ENCODE measurements around the gene METRNL.
"Not testable (repeated sequence)": the region's sequence is repeated elsewhere in the genome, so short reads cannot be mapped to it uniquely, and the experiment has no call there.

The METRNL gene

DNA sequence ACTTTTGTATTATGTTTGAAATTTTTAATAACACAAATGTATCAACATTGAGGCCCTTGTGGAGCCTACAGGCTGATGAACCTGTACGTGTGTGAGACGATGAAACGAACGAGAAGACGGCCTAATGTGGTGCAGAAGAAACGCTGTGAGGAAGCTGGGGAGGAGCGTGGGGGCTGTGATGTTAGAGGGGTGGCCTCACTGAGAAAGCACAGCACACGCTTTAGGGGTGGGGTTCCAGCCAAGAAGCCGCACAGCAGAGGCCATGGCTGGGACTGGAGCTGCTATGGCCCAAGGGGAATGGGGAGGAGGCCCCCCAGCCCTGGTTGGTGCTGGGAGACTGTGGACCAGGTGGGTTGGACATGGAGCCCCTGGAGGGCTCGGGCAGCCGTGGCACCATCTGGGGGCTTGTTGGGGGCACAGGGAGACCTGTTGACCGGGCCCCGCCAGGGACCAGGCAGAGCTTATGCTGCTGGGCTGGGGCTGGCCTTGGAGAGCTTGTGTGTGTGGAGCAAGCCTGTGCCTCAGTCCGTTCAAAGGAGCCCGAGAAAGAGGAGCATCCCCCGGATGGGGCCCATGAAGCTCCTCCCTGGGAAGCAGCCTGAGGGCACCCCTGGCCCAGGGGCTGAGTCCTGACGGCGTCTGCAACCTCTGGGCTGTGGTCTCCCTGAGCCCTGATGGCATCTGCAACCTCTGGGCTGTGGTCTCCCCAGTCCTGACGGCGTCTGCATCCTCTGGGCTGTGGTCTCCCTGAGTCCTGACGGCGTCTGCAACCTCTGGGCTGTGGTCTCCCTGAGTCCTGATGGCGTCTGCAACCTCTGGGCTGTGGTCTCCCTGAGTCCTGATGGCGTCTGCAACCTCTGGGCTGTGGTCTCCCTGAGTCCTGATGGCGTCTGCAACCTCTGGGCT lies 44.7 kb downstream of the METRNL start:
- no peak for DNase-seq (ENCODE audit: low read depth)

DNA sequence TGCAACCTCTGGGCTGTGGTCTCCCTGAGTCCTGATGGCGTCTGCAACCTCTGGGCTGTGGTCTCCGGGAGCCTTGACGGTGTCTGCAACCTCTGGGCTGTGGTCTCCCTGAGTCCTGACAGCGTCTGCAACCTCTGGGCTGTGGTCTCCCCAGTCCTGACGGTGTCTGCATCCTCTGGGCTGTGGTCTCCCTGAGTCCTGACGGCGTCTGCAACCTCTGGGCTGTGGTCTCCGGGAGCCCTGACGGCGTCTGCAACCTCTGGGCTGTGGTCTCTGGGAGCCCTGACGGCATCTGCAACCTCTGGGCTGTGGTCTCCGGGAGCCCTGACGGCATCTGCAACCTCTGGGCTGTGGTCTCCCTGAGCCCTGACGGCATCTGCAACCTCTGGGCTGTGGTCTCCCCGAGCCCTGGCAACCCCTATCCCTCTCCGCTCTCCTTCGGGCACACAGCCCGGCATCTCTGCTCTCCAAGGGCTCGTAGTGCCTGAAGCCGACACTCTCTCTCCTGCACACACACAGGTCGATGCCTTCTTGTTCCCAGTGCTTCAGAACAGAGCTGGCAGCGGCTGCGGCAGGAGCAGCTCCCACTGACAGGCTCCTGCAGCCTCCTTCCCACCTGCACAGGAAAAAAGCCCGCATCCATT lies 45.6 kb downstream of the METRNL start:
- no peak for DNase-seq (ENCODE audit: low read depth)

DNA sequence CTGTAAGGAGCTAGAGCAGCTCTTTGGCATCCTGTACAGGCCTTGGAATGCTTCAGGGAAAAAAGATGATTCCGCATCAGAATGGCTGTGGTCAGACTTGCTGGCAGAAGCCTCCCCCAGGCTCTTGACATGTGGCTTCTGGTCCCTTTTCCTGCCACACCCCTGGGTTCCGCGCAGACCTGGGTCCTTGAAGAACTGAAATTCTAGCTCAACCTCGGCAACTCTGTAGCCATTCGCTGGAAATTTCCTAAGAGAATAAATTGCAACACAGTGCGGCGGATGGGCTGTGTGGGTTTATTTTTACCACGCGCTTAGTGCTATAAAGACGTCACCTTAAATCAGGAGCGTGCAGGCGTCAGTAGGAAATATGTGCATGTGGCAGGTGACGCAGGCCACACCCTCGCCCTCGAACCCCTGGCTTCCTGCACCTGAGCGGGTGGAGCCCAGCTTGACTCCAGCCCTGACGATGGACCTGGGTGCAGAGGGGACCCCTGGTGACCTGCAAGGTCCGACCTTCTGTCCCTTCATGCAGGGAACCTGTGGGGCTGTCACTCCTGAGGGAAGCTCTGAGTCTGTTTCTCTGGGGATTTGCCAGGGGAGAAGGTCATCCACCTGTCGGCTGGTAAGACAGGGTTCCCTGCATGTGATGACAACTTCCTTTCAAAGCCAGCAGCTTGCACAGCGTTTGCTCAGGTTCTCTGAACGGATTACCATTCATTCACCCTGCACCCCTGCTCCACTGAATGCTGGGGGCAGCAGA lies 46.3 kb downstream of the METRNL start:
- DNase-seq (ENCODE audit: low read depth) = no peak

DNA sequence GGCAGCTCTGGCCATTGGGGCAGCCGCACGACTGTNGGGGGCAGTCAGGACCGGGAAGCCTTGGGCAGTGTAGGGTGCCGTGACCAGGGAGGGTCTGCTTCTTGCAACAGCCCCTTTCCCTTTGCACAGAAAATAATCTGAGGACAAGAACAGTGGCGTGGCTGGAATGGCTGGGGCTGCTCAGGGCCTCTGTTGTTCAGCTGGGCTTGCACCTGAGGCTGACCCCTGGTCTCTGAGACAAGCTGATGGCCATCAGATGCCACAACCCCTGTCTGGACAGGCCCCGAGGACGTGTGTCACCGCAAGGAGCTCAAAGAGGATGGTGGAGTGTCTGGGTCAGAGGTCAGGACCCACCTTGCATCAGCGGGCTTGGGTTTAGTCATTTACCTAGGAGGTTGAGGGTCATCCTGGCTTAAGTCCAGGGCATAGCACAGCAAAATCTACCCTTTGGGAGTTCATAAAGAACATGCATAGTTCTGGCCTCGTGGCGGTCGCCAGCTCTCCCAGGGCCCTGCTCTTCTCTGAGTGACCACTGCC lies 46.9 kb downstream of the METRNL start:
- no peak for DNase-seq (ENCODE audit: low read depth)

DNA sequence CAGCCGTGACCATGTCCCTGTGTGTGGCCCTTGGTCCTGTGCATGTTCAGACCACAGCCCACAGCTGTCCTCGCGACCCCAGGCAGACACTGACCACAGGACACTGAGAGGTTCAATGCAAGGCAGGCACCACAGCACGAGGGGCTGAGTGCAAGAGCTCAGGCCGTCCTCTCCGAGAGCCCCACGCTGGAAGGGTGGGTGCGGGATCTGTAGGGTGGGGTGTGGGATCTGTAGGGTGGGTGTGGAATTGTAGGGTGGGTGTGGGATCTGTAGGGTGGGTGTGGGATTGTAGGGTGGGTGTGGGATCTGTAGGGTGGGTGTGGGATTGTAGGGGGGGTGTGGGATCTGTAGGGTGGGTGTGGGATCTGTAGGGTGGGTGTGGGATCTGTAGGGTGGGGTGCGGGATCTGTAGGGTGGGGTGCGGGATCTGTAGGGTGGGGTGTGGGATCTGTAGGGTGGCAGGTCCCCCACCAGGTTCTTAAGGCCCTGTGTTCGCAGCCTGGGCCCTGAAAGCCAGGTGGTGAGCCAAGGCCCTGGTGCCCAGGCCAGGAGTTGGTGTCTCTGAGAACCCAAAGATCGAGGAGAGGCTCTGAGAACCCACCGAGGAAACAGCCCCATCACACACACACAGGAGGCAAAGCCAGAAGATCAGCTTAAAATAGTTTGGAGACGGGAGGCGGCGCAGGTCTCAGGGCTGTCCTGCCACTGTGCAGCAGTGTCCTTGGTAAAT lies 48.2 kb downstream of the METRNL start:
- DNase-seq (ENCODE audit: low read depth) = no peak

DNA sequence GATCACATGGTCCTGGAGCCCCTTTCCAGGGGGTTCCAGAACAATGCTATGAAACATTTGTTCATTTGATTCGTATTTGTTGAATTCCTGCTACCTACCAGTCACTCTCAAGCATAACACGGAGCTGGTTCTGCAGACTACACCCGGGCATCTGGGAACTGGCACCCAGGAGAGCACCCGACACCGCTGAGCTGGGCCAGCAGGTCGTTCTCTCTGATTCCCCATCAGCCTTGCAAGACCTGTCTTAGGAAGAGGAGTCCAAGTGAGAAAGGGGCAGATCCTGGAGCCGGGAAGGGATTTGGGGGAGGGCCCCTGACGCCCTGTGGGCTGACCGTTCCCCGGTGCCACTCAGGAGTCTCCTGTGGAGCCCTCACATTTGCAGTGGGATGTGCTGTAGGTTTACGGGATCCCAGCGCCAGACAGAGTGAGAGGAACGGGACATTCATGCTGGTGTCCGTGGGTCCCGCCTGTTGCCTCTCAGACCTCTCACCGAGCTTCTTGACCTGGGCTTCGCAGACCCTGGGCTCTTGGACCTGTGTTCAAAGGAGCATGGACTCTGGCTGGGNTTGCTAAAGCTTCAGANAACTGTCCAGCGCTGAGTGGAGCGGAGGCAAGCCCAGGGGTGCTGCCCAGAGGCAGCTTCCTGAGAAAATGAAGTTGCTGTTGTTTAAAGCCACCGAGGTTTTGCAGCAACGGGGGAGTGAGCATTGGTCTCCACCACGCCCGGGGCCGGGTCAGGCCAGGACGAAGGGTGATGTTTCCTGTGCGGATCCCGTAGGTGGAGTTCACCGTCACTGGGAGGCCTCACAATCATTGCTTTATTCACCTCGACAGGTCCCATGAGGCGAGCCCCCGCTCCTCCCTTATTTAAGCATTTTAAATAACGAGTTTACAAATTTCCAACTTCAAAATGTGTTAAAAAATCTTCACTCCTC lies 49.2 kb downstream of the METRNL start:
- no peak for DNase-seq (ENCODE audit: low read depth)

DNA sequence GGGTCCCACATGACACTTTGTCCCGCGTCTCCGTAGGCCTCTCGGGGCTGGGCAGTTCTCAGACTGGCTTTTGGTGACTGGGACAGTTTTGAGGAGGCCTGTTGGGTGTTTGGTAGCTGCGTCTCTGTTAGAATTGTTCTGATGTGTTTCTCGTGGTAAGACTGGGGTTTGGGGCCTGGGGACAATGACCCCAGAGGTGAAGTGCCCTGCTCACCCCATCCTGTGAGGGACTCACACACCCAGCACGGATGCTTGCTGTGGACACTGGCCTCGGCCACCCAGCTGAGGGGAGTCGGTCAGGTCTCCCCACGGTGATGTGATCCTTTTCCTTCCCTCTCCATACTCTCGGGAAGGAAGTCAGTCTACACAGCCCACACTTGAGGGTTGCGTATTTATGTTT lies 50.3 kb downstream of the METRNL start:
- no peak for DNase-seq (ENCODE audit: low read depth)

DNA sequence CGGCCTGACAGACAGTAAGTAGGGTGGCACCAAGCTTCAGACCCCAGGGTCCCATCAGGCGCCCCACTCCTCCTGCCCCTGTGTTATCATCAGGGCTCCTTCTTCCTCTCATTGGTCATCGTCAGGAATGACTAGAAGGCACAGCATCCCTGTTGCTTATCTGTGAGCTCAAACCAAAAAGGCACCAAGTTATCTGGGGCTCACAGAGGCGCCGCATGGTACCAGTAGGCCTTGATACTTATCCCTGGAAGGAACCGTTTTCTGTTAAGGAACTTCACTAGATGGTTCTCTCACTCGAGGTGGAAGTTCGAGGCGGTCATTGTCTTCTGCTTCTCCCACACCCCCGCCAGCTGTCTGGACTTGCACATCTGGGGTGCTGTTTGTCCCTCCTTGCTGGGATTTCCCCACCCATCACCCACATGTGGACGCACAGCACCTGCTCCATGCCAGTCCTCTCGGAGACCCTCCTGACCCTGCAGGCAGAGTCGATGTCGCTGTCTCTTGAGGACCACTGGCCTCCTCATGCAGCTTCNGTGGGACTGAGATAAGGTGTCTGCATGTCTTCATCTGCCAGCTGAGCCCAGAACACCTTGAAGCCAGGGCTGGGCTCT lies 52.1 kb downstream of the METRNL start:
- no peak for DNase-seq (ENCODE audit: low read depth)

DNA sequence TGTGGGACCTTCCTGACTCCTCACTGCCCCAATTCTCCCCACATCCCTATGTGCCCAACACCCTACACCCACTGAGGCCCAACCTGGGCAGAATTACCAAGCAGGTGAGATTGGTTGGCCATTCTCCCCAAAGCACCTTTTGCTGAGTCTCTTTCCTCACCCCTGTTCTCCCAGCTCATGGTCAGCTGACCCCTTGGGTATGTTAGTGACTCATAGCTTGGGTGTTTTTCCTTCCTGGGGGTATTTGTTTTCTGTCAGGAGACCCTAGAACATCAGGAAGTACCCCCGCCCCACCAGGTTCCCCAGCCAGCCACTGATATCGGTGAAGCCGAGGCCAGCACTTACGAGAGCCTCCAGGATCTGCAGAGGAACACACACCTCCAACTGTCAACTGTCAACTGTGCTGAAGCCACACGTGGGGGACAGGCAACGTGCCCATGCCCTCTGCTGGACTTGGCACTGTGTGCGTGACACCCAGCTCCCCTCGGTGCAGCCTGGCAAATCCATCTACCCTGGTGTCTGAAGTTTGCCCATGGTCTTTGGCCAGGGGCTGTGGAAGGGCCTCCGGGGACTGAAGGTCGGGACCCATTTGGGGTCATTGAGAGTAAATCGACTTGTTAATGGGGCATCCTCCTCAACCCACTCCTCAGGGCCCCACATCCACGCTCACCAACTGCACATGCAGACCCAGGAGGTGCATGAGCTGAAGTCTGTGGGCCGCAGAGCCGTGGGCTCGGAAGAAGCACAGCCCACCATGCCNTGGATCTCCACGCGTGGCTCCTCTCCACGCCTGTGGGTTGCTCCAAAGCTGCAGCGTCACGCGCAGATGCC lies 53.1 kb downstream of the METRNL start:
- DNase-seq (ENCODE audit: low read depth) = no peak

DNA sequence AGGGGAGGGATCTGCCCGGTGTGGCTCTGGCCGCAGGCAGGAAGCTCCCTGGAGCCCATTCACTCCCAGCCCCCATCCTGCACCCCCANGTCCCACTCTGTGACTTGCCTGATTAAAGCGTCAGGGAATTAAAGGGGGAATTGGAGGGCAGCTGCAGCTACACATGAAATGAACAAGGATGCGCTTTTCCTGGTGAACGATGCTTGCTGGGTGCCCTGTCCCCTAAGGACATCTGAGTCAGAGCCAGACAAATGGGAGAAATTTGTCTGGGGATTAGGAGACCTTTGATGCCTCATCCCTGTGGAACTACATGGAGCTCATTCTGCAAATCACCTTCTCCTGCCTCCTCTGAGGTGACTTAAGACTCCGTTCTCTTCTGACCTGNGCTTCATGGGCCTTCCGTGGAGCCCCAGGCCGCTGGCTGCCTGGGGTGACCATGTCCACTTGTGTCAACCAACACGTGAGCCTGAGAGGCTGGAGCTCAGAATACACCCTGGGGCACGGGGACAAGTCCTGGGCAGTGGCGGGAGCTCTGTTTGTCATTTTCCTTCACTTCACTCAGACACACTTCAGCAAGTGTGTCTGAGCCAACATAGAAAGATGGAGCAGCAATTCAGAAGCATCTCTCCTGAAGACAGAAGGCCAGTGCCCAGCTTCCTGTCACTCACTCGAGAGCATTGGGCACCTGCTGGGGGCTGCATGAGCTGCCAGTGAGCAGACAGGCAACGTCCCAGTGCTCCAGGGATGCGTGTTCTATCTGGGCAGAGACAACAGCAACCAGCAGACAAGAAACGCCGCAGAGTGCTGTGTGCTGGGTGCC lies 54.1 kb downstream of the METRNL start:
- DNase-seq (ENCODE audit: low read depth) = no peak

DNA sequence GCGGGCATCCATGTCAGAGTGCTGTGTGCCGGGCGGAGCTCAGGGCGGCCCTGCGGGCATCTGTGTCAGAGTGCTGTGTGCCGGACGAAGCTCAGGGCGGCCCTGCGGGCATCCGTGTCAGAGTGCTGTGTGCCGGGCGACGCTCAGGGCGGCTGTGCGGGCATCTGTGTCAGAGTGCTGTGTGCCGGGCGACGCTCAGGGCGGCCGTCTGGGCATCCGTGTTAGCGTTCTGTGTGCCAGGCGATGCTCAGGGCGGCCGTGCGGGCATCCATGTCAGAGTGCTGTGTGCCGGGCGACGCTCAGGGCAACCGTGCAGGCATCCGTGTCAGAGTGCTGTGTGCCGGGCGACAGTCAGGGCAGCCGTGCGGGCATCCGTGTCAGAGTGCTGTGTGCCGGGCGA lies 55.0 kb downstream of the METRNL start:
- DNase-seq (ENCODE audit: low read depth) = not testable (repeated sequence)

DNA sequence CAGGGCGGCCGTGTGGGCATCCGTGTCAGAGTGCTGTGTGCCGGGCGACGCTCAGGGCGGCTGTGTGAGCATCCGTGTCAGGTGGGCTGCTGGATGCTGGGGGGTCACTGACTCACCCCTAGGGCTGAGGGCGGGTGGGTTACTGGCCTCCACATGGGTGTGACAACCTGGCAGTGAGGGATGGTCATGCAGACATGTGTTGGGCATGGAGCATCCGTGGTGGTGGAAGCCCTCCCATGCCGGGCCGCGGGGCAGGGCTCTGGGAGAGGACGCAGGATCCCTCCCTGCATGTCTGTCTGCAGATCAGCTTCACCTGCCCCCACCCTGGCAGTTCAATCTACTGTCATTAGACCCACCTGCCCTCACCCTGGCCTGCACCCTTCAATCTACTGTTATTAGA lies 56.3 kb downstream of the METRNL start:
- DNase-seq (ENCODE audit: low read depth) = no peak

DNA sequence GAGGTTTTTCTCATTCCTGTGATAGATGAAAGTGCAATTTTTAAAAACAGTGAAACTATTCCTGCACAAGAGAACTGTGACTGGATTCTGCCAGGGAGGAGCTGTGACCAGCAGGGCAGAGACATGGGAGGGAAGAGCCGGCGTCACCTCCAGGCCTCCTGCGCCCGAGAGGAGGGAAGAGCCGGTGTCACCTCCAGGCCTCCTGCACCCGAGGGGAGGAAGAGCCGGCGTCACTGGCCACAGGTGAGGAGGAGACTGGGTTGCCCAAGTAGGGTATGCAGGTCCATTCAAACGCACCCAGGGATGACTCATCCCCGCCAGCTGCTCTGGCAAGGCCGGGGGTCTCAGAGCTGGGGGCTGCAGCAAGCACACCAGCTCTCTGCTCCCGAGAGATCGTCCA lies 56.7 kb downstream of the METRNL start:
- no peak for DNase-seq (ENCODE audit: low read depth)

DNA sequence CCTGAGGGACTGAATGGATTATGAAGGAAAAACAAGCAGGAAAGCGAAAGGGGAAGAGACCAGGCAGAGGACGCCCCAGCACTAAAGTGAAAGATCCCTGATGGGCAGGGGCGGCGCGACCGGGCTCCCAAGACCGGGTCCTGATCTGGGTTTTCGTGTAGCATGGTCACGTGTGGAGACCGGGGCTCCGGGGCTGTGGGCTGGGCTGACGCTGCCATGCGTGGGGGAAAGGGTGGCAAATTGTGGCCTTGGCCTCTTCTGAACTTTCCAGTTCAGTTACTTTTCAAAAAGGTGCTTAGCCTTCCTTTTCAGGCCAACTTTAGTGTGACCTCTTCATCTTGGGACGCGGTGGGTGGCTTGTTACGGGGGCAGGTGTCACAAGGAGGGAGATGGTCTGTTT lies 57.5 kb downstream of the METRNL start:
- DNase-seq (ENCODE audit: low read depth) = no peak

DNA sequence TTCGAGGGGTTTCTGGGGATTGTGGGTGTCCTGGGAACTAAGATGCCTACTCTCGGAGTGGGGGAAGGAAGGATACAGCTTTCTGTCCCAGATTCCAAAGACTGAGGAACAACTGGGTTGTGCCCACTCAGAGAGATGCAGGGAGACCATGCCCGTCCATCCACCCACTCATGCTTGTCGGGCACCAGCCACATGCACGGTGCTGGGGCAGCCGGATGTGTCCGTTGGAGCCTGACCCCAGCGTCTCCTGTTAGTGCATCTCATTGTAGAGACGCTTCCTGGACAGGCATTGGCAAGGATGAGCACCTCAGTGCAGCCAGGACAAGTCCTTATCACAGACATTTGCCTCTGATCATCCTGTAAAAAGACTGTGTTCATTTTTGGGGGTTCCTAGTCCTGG lies 58.1 kb downstream of the METRNL start:
- DNase-seq (ENCODE audit: low read depth) = no peak

DNA sequence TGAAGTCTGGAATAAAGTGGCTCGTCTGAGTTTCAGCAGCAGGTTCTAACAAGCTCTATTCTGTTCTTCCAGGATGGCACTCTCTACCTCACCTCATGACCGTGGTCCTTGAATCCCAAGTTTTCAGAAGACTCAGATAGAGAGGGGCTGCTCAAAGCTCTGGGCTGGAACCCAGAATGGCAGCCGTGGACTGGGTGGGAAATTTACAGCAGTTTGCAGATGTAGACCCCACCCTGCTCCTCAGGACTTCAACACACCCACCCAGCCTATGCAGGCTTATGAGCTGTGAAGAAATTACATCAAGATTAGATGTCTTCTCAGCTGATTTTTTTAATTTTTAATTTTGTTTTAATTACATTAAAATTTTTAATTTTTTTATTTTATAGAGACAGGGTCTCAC lies 59.4 kb downstream of the METRNL start:
- DNase-seq (ENCODE audit: low read depth) = no peak

DNA sequence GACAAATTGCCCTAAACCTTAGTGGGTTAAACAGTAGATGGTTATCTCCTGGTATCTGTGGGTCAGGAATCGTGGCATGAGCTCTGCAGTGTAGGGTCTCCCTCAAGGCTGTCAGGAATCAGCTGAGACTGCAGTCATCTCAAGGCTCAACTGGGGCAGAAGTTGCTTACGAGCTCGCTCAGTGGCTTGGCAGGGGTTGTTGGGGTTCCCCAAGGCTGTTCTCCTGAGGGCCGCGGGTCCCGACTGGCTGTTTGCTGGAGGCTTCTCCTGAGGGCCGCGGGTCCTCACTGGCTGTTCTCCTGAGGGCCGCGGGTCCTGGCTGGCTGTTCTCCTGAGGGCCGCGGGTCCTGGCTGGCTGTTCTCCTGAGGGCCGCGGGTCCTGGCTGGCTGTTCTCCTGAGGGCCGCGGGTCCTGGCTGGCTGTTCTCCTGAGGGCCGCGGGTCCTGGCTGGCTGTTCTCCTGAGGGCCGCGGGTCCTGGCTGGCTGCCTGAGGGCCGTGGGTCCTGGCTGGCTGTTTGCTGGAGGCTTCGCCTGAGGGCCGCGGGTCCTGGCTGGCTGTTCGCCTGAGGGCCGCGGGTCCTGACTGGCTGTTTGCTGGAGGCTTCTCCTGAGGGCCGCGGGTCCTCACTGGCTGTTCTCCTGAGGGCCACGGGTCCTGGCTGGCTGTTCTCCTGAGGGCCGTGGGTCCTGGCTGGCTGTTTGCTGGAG lies 60.3 kb downstream of the METRNL start:
- not testable (repeated sequence) for DNase-seq (ENCODE audit: low read depth)

DNA sequence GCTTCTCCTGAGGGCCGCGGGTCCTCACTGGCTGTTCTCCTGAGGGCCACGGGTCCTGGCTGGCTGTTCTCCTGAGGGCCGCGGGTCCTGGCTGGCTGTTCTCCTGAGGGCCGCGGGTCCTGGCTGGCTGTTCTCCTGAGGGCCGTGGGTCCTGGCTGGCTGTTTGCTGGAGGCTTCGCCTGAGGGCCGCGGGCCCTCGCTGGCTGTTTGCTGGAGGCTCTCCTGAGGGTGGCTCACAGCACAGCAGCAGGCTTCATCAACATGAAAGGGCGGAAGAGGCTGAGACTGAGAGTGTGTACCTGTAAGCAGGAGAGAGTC lies 60.8 kb downstream of the METRNL start:
- DNase-seq (ENCODE audit: low read depth) = not testable (repeated sequence)
